Kidney tubule cell (primary cell): Measurements from ENCODE around the gene SERBP1.

Experiments used
- DNase-seq: peaks from one replicate; pipeline ENCODE4 v3.0.0-alpha.2; 2018; ENCODE audit warnings: low spot score

SERBP1 gene

DNA sequence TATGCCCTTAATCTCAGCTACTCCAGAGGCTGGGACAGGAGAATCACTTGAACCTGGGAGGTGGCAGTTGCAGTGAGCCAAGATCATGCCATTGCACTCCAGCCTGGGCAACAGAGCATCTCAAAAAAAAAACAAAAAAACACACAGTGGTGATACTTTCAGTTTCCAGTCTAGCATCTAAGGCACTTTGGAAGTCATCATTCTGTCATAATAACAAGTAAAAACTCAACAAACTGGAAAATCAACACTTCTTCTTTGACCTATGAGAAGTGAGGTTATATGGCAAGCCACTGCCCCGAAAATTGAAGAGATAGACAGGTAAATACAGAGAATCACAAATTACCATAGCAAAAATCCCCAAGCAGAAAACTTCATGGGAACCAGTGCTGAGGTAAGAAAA is 70.6 kb downstream of the SERBP1 start:
- no peak for DNase-seq
